ENCODE measurements around the gene CEACAM19. TPM values are rescaled to one million over a fixed set of nuclear protein-coding genes. Genes with fewer than 3 reads are reported as not detected.

Gene CEACAM19
- total and polyA plus RNA-seq, 10 donors: 1.0 to 6.8 (median 3.7) TPM

GRCh38 chr19:44637390-44637764, 33.9 kb upstream of the CEACAM19 start:
- TF ChIP-seq POLR2A (IDR thresholded peaks at IDR 0.05): no peak
- no peak overlapping the region for H3K27ac ChIP-seq
- 81 to 95% (median 91%) methylated on average over 5 of the region's 5 CpGs for WGBS, 5 donors
- no peaks in the 10 kb centered on the region for H3K36me3 ChIP-seq
- intact Hi-C loops (cut with DNase I; ENCODE audit: low total_unique reads): no loop called here
- peaks cover 0 to 4% (median 0%) of the 10 kb centered on the region in 7 donors for H3K27me3 ChIP-seq (replicated peaks in 1 of 7)
- no peak for DNase-seq
- H3K4me1 ChIP-seq: peaks cover 0 to 40% (median 6%) of the 10 kb centered on the region in 6 donors
- peaks cover 0 to 4% (median 0%) of the 10 kb centered on the region in 8 donors for H3K9me3 ChIP-seq
- no peak overlapping the region for H3K4me3 ChIP-seq

- H3K4me1 ChIP-seq: peaks cover 0 to 45% (median 20%) of the 10 kb centered on the region in 6 donors
- H3K4me3 ChIP-seq: no peak overlapping the region
- no peaks in the 10 kb centered on the region for H3K9me3 ChIP-seq
- intact Hi-C loops (cut with DNase I; ENCODE audit: low total_unique reads): no loop called here
- H3K27me3 ChIP-seq (replicated peaks in 1 of 7): peaks cover 0 to 23% (median 9%) of the 10 kb centered on the region in 7 donors
- no peak for DNase-seq
- no peak overlapping the region for H3K27ac ChIP-seq
- 53 to 81% (median 70%) methylated on average over 3 of the region's 3 CpGs for WGBS, 5 donors
- no peaks in the 10 kb centered on the region for H3K36me3 ChIP-seq
- TF ChIP-seq POLR2AphosphoS5 (IDR thresholded peaks at IDR 0.05): no peak
- TF ChIP-seq POLR2A (IDR thresholded peaks at IDR 0.05): no peak
- TF ChIP-seq CTCF (IDR thresholded peaks at IDR 0.05 in 8 of 11, conservative IDR thresholded peaks at IDR 0.05 in 3 of 11): no peak
Observed at GRCh38 chr19:44640518-44640917, 30.8 kb upstream of the CEACAM19 start.

- no peaks in the 10 kb centered on the region for H3K9me3 ChIP-seq
- 83 to 88% (median 86%) methylated on average over 9 of the region's 9 CpGs for WGBS, 5 donors
- peaks cover 0 to 44% (median 18%) of the 10 kb centered on the region in 6 donors for H3K4me1 ChIP-seq
- H3K4me3 ChIP-seq: no peak overlapping the region
- H3K27ac ChIP-seq: no peak overlapping the region
- TF ChIP-seq POLR2A (IDR thresholded peaks at IDR 0.05) (no peak), POLR2AphosphoS5 (IDR thresholded peaks at IDR 0.05) (no peak), CTCF (IDR thresholded peaks at IDR 0.05 in 8 of 11, conservative IDR thresholded peaks at IDR 0.05 in 3 of 11) (no peak)
- intact Hi-C loops (cut with DNase I; ENCODE audit: low total_unique reads): no loop called here
- peaks cover 0 to 32% (median 9%) of the 10 kb centered on the region in 7 donors for H3K27me3 ChIP-seq (replicated peaks in 1 of 7)
- no peaks in the 10 kb centered on the region for H3K36me3 ChIP-seq
- no peak for DNase-seq
Observed at GRCh38 chr19:44641501-44642265, 29.6 kb upstream of the CEACAM19 start.

- Histone ChIP-seq H3K9me3 (no peaks in the 10 kb centered on the region), H3K27me3 (replicated peaks in 1 of 7) (peaks cover 0 to 32% (median 9%) of the 10 kb centered on the region in 7 donors), H3K4me3 (no peak overlapping the region), H3K36me3 (peaks cover 0 to 4% (median 0%) of the 10 kb centered on the region in 6 donors), H3K4me1 (peaks cover 0 to 47% (median 20%) of the 10 kb centered on the region in 6 donors), H3K27ac (no peak overlapping the region)
- DNase-seq: no peak
- TF ChIP-seq CTCF (IDR thresholded peaks at IDR 0.05 in 8 of 11, conservative IDR thresholded peaks at IDR 0.05 in 3 of 11): no peak
- TF ChIP-seq POLR2AphosphoS5 (IDR thresholded peaks at IDR 0.05): no peak
- no peak for TF ChIP-seq POLR2A (IDR thresholded peaks at IDR 0.05)
- 38 to 71% (median 51%) methylated on average over 1 of the region's 1 CpG for WGBS, 5 donors
- intact Hi-C loops (cut with DNase I; ENCODE audit: low total_unique reads): no loop called here
Observed at GRCh38 chr19:44642377-44642776, 28.9 kb upstream of the CEACAM19 start.

Measured in spleen (tissue), 11 donors.